MG63 (cell line): Measurements from ENCODE around the gene RBKS. TPM values are rescaled to one million over a fixed set of nuclear protein-coding genes. Genes with fewer than 3 reads are reported as not detected.
"Not testable (repeated sequence)": the region's sequence is repeated elsewhere in the genome, so short reads cannot be mapped to it uniquely, and the experiment has no call there.

Experiments used
- DNase-seq: peaks from one replicate; pipeline ENCODE4 v3.0.0-alpha.2; 2020
- H3K27me3 ChIP-seq: fragments of 250-450 bp; sonication (Bioruptor Pico); 2 replicates; pipeline ENCODE4 v1.5.1; 2020; ENCODE audit warnings: mild to moderate bottlenecking, moderate library complexity
- H3K36me3 ChIP-seq: fragments of 250-450 bp; sonication (Bioruptor Pico); 2 replicates; pipeline ENCODE4 v1.5.1; 2020; ENCODE audit warnings: mild to moderate bottlenecking, moderate library complexity
- H3K4me3 ChIP-seq: fragments of 250-450 bp; sonication (Bioruptor Pico); 2 replicates; pipeline ENCODE4 v1.5.1; 2020; ENCODE audit warnings: mild to moderate bottlenecking, moderate library complexity
- H3K9me3 ChIP-seq: fragments of 250-450 bp; sonication (Bioruptor Pico); 2 replicates; pipeline ENCODE4 v1.5.1; 2020; ENCODE audit warnings: mild to moderate bottlenecking, moderate library complexity
- total RNA-seq: library from RNA; depleted of rRNA; stranded (reverse); fragments of >200 nt; shearing (Covaris generic); gene quantifications from 2 replicates; pipeline ENCODE4 v1.2.3, GENCODE V29; 2014; ENCODE audit warnings: low replicate concordance

RBKS gene
- total RNA-seq, 1 experiment from 2014 or later, result 4.6 TPM

GRCh38 chr2:27751377-27751776 is 138.8 kb downstream of the RBKS start:
- H3K9me3 ChIP-seq, result peaks cover 4% of the 10 kb centered on the region; the same call in 1 of the 2 replicates
- no peak for DNase-seq
- H3K27me3 ChIP-seq, result no peaks in the 10 kb centered on the region
- no peak overlapping the region for H3K4me3 ChIP-seq
- H3K36me3 ChIP-seq, result no peaks in the 10 kb centered on the region

GRCh38 chr2:27748803-27749554 is 141.2 kb downstream of the RBKS start:
- H3K36me3 ChIP-seq, H3K27me3 ChIP-seq, H3K9me3 ChIP-seq, H3K4me3 ChIP-seq, DNase-seq: not testable (repeated sequence)

GRCh38 chr2:27747827-27748352 is 142.3 kb downstream of the RBKS start:
- DNase-seq, result no peak
- Histone ChIP-seq H3K27me3 (no peaks in the 10 kb centered on the region), H3K36me3 (no peaks in the 10 kb centered on the region), H3K9me3 (peaks cover 4% of the 10 kb centered on the region; the same call in 1 of the 2 replicates), H3K4me3 (no peak overlapping the region)

DNA sequence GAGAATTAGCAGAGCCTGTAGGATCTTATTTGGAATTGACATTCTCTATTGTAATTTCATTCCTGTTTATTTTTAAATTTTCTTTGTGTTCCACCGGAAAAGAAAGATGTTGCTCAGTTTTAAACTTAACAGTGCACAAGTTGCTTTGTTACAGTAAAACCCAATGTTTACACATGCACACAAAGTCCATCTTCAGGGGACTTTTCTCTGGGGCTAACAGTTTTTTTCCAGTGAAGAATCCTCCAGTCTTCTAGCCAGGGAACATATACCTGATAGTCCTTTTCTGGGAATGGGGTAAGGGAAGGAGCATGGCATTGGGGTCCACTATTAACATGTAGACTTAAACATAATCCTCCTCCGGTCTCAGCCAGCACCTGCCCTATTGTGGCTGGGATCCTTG is 143.9 kb downstream of the RBKS start:
- no peak for DNase-seq
- no peak overlapping the region for H3K4me3 ChIP-seq

GRCh38 chr2:27745494-27745893 is 144.7 kb downstream of the RBKS start:
- not testable (repeated sequence) for H3K9me3 ChIP-seq, DNase-seq, H3K27me3 ChIP-seq, H3K4me3 ChIP-seq, H3K36me3 ChIP-seq

More for the DNA sequence above, 143.9 kb downstream of the RBKS start:
- peaks cover 4% of the 10 kb centered on the region; the same call in 1 of the 2 replicates for H3K9me3 ChIP-seq
- no peaks in the 10 kb centered on the region for H3K36me3 ChIP-seq
- H3K27me3 ChIP-seq, result no peaks in the 10 kb centered on the region

GRCh38 chr2:27742571-27742970 is 147.6 kb downstream of the RBKS start:
- no peaks in the 10 kb centered on the region for H3K9me3 ChIP-seq

GRCh38 chr2:27741673-27742072 is 148.5 kb downstream of the RBKS start:
- DNase-seq, result no peak
- Histone ChIP-seq H3K9me3 (no peaks in the 10 kb centered on the region), H3K36me3 (no peaks in the 10 kb centered on the region), H3K4me3 (no peak overlapping the region), H3K27me3 (no peaks in the 10 kb centered on the region)

More at GRCh38 chr2:27742571-27742970, 147.6 kb downstream of the RBKS start:
- Histone ChIP-seq H3K4me3 (no peak overlapping the region), H3K36me3 (no peaks in the 10 kb centered on the region), H3K27me3 (no peaks in the 10 kb centered on the region)
- no peak for DNase-seq

DNA sequence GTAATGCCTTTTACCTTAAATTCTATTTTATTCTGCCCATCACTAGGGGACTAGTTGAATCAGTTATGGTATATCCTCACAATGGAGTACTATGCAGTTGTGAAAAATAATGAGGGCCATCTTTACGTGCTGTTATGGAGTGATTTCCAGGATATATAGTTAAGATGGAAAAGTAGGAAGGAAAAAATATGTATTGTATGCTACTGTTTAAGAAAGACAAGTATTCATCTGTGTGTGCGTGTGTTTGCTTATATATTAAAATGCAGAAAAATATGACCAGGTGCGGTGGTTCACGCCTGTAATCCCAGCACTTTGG is 151.2 kb downstream of the RBKS start:
- H3K9me3 ChIP-seq, result no peaks in the 10 kb centered on the region
- H3K4me3 ChIP-seq, result no peak overlapping the region
- no peaks in the 10 kb centered on the region for H3K27me3 ChIP-seq
- no peak for DNase-seq
- no peaks in the 10 kb centered on the region for H3K36me3 ChIP-seq

DNA sequence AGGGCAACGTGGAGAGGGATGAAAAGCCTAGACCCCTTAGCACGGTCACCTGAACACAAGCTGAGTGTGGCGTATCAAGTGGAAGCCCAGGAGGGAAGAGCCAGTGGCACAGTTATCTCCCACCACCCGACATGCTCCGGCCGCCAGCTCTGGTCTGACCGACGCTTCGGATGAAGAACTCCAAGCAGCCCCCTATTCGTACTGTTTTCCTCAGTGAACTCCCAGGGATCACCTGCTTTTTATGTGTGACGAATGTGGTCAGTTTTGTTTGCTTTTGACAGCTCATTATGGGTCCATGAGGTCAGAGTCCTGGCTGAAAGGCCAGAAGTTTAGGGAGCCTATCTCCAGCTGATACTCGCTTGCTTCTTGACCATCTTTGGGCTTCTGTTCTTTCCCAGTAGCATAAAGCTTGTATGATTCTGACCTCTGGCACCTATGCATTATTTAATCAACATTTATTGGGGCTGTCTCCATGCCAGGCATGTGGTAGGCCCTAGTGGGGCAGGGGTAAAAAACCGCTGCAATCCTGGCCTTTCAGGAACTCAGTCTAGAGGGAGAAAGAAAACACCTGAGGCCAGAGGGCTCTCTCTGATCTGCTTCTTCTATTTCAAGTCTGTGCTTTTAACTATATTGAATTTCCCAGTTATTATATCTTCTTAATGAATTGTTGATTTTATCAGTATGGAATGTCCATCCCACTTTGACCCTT is 151.7 kb downstream of the RBKS start:
- Histone ChIP-seq H3K9me3 (no peaks in the 10 kb centered on the region), H3K27me3 (no peaks in the 10 kb centered on the region), H3K36me3 (no peaks in the 10 kb centered on the region), H3K4me3 (no peak overlapping the region)
- DNase-seq, result no peak

DNA sequence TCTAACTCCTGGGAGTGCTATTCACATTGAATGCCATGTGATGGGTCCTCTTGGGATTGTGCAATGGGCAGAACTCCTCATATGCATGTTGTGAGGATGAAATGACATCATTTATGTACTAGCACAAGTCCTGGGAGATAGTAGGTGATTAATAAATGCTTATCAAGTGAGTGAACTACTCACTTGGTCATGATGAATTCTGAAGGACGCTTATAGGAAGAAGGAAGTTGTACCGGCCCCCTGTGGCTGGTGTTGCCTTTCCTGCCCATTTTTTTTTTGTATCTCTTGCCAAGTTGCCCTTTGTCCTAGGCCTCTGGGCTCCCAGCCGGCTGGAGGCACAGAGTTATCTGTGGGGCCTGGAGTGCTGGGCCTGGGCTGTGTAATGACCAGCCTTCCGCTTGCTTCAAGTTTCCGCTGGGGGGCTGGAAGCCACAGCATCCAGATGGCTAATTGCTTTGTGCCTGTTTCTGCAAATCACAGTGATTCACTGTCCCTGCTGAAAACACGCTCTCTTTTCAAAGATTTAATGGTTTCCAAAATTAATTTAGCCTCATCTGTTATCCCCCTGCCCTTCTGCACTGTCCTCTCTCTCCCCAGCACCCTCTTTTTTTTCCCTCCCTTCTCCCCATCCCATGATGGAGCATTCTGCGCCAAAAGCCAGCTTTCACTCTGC is 152.4 kb downstream of the RBKS start:
- no peaks in the 10 kb centered on the region for H3K27me3 ChIP-seq
- H3K36me3 ChIP-seq, result no peaks in the 10 kb centered on the region
- no peaks in the 10 kb centered on the region for H3K9me3 ChIP-seq
- H3K4me3 ChIP-seq, result no peak overlapping the region
- DNase-seq, result peak; percentile 62

DNA sequence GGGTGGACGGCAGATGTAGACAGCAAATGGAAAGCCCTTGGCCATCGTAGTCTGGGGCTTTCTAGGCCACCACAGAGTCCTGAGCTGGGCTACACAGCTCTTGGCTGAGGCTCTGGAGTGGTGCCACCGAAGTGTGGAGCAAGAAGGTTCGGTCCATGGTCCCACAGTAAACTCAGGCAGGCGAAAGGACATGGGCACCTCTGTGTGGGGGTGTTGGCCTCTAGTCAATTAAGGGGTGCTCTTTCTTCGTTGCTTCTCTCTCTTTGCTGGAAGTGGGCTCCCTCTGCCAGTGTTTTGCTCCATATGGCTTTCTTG is 153.3 kb downstream of the RBKS start:
- no peaks in the 10 kb centered on the region for H3K9me3 ChIP-seq
- H3K4me3 ChIP-seq, result no peak overlapping the region
- no peak for DNase-seq
- no peaks in the 10 kb centered on the region for H3K27me3 ChIP-seq
- H3K36me3 ChIP-seq, result no peaks in the 10 kb centered on the region

GRCh38 chr2:27736031-27736889 is 153.9 kb downstream of the RBKS start:
- Histone ChIP-seq H3K9me3 (no peaks in the 10 kb centered on the region), H3K27me3 (no peaks in the 10 kb centered on the region), H3K36me3 (no peaks in the 10 kb centered on the region), H3K4me3 (peak overlapping the region; percentile 51)
- peak; percentile 19 for DNase-seq

DNA sequence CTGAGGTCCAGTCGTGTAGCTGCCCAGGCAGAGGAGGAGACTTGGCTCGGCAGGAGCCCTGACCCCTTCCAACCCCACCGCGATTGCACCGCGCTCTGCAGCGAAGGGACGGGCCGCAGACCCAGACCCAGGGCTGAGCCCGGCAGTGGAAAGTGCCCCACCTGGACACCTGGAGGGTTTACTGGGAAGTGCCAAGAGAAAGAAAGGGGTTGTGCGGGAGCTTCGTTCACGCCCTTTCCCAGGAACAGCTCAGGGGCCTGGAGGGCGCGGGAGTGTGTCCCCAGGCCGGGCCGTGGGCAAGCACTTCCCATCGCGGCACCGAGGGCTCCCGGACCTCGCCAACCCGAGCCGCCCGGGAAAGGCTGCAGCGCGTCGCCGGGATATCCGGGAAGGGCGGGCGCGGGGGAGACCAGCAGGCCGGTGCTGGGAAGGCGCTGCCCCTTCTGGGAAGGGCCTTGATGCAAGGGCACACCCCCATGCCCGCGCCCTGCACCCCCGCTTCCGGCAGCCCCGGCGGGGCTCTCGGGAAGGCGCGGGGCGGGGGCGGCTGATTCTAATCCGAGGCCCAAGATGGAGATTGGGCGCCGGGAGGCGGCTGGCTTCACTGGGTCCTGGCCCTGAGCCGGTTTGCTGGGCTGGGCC is 154.8 kb downstream of the RBKS start:
- Histone ChIP-seq H3K36me3 (no peaks in the 10 kb centered on the region), H3K27me3 (no peaks in the 10 kb centered on the region), H3K9me3 (no peaks in the 10 kb centered on the region), H3K4me3 (peak overlapping the region; percentile 51)
- DNase-seq, result peak; percentile 94

- Histone ChIP-seq H3K27me3 (no peaks in the 10 kb centered on the region), H3K4me3 (no peak overlapping the region), H3K9me3 (no peaks in the 10 kb centered on the region), H3K36me3 (no peaks in the 10 kb centered on the region)
- DNase-seq, result no peak
Measured at GRCh38 chr2:27734305-27734704, 155.9 kb downstream of the RBKS start.
